Trophoblast cell (in vitro differentiated cells and primary cell): Measurements from ENCODE around the gene PANK4.

Source experiments
- DNase-seq, 2 donors: peaks; one replicate each; pipeline ENCODE4 v3.0.0-alpha.2; 2016
- H2AFZ ChIP-seq: 2 replicates; pipeline ENCODE4 v1.6.1; 2013; ENCODE audit warnings: low read length, moderate library complexity, mild to moderate bottlenecking; ENCODE audit not compliant: insufficient read depth, poor library complexity
- H2AK5ac ChIP-seq: 2 replicates; pipeline ENCODE4 v1.6.1; 2013; ENCODE audit warnings: mild to moderate bottlenecking, low read length
- H2BK120ac ChIP-seq: 2 replicates; pipeline ENCODE4 v1.6.1; 2013; ENCODE audit warnings: low read length, mild to moderate bottlenecking, moderate library complexity; ENCODE audit not compliant: insufficient read depth, poor library complexity
- H2BK12ac ChIP-seq: 2 replicates; pipeline ENCODE4 v1.6.1; 2013; ENCODE audit warnings: mild to moderate bottlenecking, low read length, moderate library complexity
- H2BK5ac ChIP-seq: 2 replicates; pipeline ENCODE4 v1.6.1; 2013; ENCODE audit warnings: low read length, low read depth, moderate library complexity, mild to moderate bottlenecking; ENCODE audit not compliant: poor library complexity
- H3K14ac ChIP-seq: 2 replicates; pipeline ENCODE4 v1.6.1; 2013; ENCODE audit warnings: mild to moderate bottlenecking, low read length
- H3K18ac ChIP-seq: 2 replicates; pipeline ENCODE4 v1.6.1; 2013; ENCODE audit warnings: mild to moderate bottlenecking, low read length
- H3K23ac ChIP-seq: 2 replicates; pipeline ENCODE4 v1.6.1; 2013; ENCODE audit warnings: low read length
- H3K27ac ChIP-seq: 2 replicates; pipeline ENCODE4 v1.5.1; 2013; ENCODE audit warnings: low read depth, mild to moderate bottlenecking, inconsistent platforms, low read length, moderate library complexity
- H3K27me3 ChIP-seq: 2 replicates; pipeline ENCODE4 v1.6.1; 2013; ENCODE audit warnings: inconsistent platforms, mild to moderate bottlenecking, low read length, moderate library complexity; ENCODE audit not compliant: insufficient read depth
- H3K36me3 ChIP-seq, 2 experiments: 1 replicate in 1 of 2; 2 replicates in 1 of 2; pipeline ENCODE4 v1.6.1; 2013; ENCODE audit warnings: low read length in 2 of 2, mild to moderate bottlenecking in 2 of 2, moderate library complexity in 1 of 2; ENCODE audit not compliant: insufficient read depth in 2 of 2, control insufficient read depth in 1 of 2
- H3K4ac ChIP-seq: 2 replicates; pipeline ENCODE4 v1.6.1; 2013; ENCODE audit warnings: low read depth, mild to moderate bottlenecking, low read length, moderate library complexity
- H3K4me1 ChIP-seq, 2 experiments: 1 replicate in 1 of 2; 2 replicates in 1 of 2; pipeline ENCODE4 v1.6.1; 2013; ENCODE audit warnings: low read length in 2 of 2, mild to moderate bottlenecking in 2 of 2, moderate library complexity in 1 of 2; ENCODE audit not compliant: insufficient read depth in 2 of 2, control insufficient read depth in 1 of 2
- H3K4me2 ChIP-seq: 2 replicates; pipeline ENCODE4 v1.6.1; 2013; ENCODE audit warnings: inconsistent platforms, mild to moderate bottlenecking, low read length, moderate library complexity
- H3K4me3 ChIP-seq: 2 replicates; pipeline ENCODE4 v1.5.1; 2013; ENCODE audit warnings: mild to moderate bottlenecking, low read depth, low read length, inconsistent platforms
- H3K79me1 ChIP-seq: one replicate; pipeline ENCODE4 v1.6.1; 2013; ENCODE audit warnings: low read length
- H3K79me2 ChIP-seq: 2 replicates; pipeline ENCODE4 v1.6.1; 2013; ENCODE audit warnings: low read length, mild to moderate bottlenecking; ENCODE audit not compliant: control insufficient read depth, insufficient read depth, poor library complexity
- H3K9ac ChIP-seq: 2 replicates; pipeline ENCODE4 v1.6.1; 2013; ENCODE audit warnings: mild to moderate bottlenecking, low read length
- H3K9me3 ChIP-seq: 2 replicates; pipeline ENCODE4 v1.6.1; 2013; ENCODE audit warnings: low read depth, mild to moderate bottlenecking, control low read depth, inconsistent platforms, low read length; ENCODE audit not compliant: insufficient read depth
- H4K12ac ChIP-seq: 2 replicates; pipeline ENCODE4 v1.6.1; 2013; ENCODE audit warnings: low read depth, mild to moderate bottlenecking, low read length, moderate library complexity
- H4K8ac ChIP-seq: 2 replicates; pipeline ENCODE4 v1.6.1; 2013; ENCODE audit warnings: low read depth, mild to moderate bottlenecking, low read length, moderate library complexity
- H4K91ac ChIP-seq: one replicate; pipeline ENCODE4 v1.6.1; 2013; ENCODE audit warnings: low read depth, mild to moderate bottlenecking, low read length, moderate library complexity
- WGBS: extraction: QIAGEN DNeasy Blood & Tissue Kit; methylation state at CpG from one replicate; pipeline ENCODE4 v1.1.7; 2013; ENCODE audit warnings: missing lambda C conversion rate; ENCODE audit not compliant: insufficient read length, insufficient coverage; ENCODE audit errors: extremely low coverage; 5-methylcytosine and 5-hydroxymethylcytosine counted together

The PANK4 gene

DNA sequence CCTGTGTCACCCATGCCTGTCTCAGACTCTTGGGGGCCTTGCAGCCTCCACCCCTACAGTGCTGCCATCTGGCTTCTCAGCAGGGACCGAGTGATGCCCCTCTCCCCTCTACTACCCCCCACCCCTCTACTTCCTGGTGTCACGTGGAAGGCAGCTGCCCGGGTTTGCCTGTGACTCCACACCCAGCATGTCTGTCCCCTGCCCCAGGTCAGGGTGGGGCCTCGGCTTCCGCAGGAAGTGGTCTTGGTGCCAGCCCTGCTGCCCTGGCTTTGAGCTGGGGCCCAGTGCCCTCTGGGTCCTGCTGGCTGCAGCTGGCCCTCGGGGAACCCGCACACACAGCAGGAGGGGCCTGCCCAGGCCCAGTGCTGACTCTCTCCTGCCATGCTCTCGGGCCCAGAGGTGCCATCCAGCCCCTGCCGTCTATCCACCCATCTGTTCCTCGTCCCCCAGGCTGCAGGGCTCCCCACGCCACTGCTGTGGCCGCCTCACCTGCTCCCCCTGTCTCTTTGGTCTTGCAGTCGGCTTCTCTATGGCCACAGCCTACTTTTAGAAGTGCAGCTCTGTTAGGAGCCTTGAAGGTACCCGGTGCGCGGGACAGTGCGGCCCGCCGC, 26.3 kb downstream of the PANK4 start:
- Histone ChIP-seq H4K91ac (no peak overlapping the region), H3K79me2 (no peaks in the 10 kb centered on the region), H3K23ac (no peak overlapping the region), H3K4ac (no peak overlapping the region), H3K79me1 (no peaks in the 10 kb centered on the region), H3K9me3 (peaks cover 5% of the 10 kb centered on the region), H3K18ac (no peak overlapping the region), H3K4me1 (no peaks in the 10 kb centered on the region), H2AK5ac (no peak overlapping the region), H3K36me3 (no peaks in the 10 kb centered on the region), H4K12ac (no peak overlapping the region), H2BK5ac (no peak overlapping the region), H2BK120ac (no peak overlapping the region), H3K27me3 (no peaks in the 10 kb centered on the region), H3K14ac (no peak overlapping the region), H3K9ac (no peak overlapping the region), H3K4me2 (no peak overlapping the region), H2BK12ac (no peak overlapping the region), H3K4me3 (no peak overlapping the region), H4K8ac (no peak overlapping the region), H2AFZ (no peak overlapping the region), H3K27ac (no peak overlapping the region)
- no CpG with 5 or more reads among the region's 19 CpGs for WGBS
- no peak for DNase-seq

DNA sequence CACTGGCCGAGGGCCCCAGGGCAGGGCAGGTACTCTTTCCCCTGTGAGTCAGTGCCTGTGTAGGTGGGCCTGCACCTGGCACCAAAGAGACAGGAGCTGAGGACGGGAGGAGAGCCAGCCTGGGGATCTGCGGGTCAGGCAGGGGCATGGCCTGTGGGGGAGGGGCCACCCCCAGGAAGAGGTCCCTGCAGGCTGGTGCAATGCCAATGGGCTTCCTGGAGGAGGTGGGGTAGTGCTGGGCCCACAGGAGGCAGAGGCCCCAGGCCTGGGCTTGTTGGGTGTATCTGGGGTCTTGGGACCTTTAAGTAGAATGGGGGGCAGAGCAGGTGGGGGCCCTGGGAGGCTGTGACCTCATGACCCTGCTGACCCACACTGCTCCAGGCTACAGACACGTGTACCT, 27.1 kb downstream of the PANK4 start:
- Histone ChIP-seq H3K4me2 (no peak overlapping the region), H3K4me1 (peaks cover 4 to 5% of the 10 kb centered on the region in 2 experiments), H3K4me3 (no peak overlapping the region), H3K27ac (no peak overlapping the region), H2AFZ (no peak overlapping the region), H3K36me3 (no peaks in the 10 kb centered on the region), H3K79me1 (no peaks in the 10 kb centered on the region), H3K27me3 (no peaks in the 10 kb centered on the region), H3K18ac (no peak overlapping the region), H3K79me2 (no peaks in the 10 kb centered on the region), H3K9me3 (peaks cover 5% of the 10 kb centered on the region), H2BK12ac (no peak overlapping the region), H3K23ac (no peak overlapping the region), H2BK120ac (no peak overlapping the region), H4K8ac (no peak overlapping the region), H3K9ac (no peak overlapping the region), H4K12ac (no peak overlapping the region), H3K14ac (no peak overlapping the region), H3K4ac (no peak overlapping the region), H2AK5ac (no peak overlapping the region), H4K91ac (no peak overlapping the region), H2BK5ac (no peak overlapping the region)
- no CpG with 5 or more reads among the region's 4 CpGs for WGBS
- DNase-seq, result no peak

DNA sequence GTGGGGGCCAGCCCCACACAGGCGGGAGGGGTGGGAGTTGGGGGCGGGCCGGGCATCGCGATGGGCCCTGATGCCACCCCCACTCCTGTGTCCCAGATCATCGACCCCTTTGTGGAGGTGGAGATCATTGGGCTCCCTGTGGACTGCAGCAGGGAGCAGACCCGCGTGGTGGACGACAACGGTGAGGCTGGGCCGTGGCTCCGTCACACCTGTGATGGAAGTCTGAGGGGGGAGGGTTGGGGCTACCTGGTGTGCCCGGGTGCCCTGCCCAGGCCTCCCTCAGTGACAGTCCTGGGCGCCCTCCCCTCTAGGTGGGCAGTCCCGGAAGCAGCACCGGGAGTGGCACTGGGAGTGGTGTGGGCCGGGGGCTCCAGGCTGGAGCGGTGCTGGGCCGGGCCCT, 27.7 kb downstream of the PANK4 start:
- DNase-seq, result no peak
- Histone ChIP-seq H3K27me3 (no peaks in the 10 kb centered on the region), H3K9ac (no peak overlapping the region), H3K4me3 (no peak overlapping the region), H2BK5ac (no peak overlapping the region), H3K18ac (no peak overlapping the region), H3K79me1 (no peaks in the 10 kb centered on the region), H3K4ac (no peak overlapping the region), H3K14ac (no peak overlapping the region), H3K4me2 (no peak overlapping the region), H2BK120ac (no peak overlapping the region), H4K8ac (no peak overlapping the region), H4K91ac (no peak overlapping the region), H3K9me3 (peaks cover 5% of the 10 kb centered on the region), H4K12ac (no peak overlapping the region), H2BK12ac (no peak overlapping the region), H2AK5ac (no peak overlapping the region), H2AFZ (no peak overlapping the region), H3K36me3 (no peaks in the 10 kb centered on the region), H3K79me2 (no peaks in the 10 kb centered on the region), H3K27ac (no peak overlapping the region), H3K23ac (no peak overlapping the region), H3K4me1 (peaks cover 8 to 9% of the 10 kb centered on the region in 2 experiments)
- no CpG with 5 or more reads among the region's 19 CpGs for WGBS

DNA sequence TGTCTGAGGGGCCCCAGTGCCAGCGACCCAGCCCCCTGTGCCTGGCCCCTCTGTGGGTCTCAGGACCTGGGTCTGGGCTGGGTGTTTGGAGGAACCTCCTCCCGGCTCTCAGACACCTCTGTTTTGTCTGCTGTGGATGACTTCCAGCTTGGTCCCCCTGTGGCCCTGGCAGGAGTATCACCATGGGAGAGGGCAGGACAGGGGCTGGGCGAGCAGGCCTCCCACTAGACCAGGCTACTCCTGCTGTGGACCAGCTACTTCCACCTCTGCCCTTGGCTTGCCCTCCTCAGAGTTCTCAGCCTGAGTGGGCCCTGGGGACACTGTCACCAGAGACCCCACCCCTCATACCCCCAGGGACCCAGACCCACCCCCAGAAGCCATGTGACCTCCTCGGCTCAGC, 28.5 kb downstream of the PANK4 start:
- H2BK12ac ChIP-seq, result no peak overlapping the region
- no peak overlapping the region for H3K23ac ChIP-seq
- no peak overlapping the region for H3K14ac ChIP-seq
- WGBS, result no CpG with 5 or more reads among the region's 4 CpGs
- no peak overlapping the region for H2AFZ ChIP-seq
- no peak overlapping the region for H3K27ac ChIP-seq
- no peak overlapping the region for H3K18ac ChIP-seq
- H3K27me3 ChIP-seq, result no peaks in the 10 kb centered on the region
- no peak overlapping the region for H3K4ac ChIP-seq
- H2BK5ac ChIP-seq, result no peak overlapping the region
- no peak overlapping the region for H2BK120ac ChIP-seq
- H3K9ac ChIP-seq, result no peak overlapping the region
- no peak for DNase-seq
- no peak overlapping the region for H3K4me2 ChIP-seq
- H3K79me1 ChIP-seq, result no peaks in the 10 kb centered on the region
- H4K8ac ChIP-seq, result no peak overlapping the region
- H3K4me1 ChIP-seq, result peaks cover 8 to 9% of the 10 kb centered on the region in 2 experiments
- no peaks in the 10 kb centered on the region for H3K36me3 ChIP-seq
- H4K91ac ChIP-seq, result no peak overlapping the region
- H3K9me3 ChIP-seq, result peaks cover 3% of the 10 kb centered on the region
- no peak overlapping the region for H3K4me3 ChIP-seq
- H4K12ac ChIP-seq, result no peak overlapping the region
- H2AK5ac ChIP-seq, result no peak overlapping the region
- H3K79me2 ChIP-seq, result no peaks in the 10 kb centered on the region
